Neural cell (in vitro differentiated cells): ENCODE results near the gene GPR89A.

Experiments
- CTCF ChIP-seq: fragments of 450-650 bp; IDR thresholded peaks from 2 replicates; pipeline ENCODE4 v1.5.1; 2014; ENCODE audit warnings: antibody characterized with exemption, mild to moderate bottlenecking, moderate library complexity; ENCODE audit not compliant: poor library complexity, severe bottlenecking
- EZH2 ChIP-seq: fragments of 200-600, 300-800 bp; shearing (Covaris generic), sonication (generic); IDR thresholded peaks from 2 replicates; pipeline ENCODE4 v1.6.1; 2014; ENCODE audit warnings: antibody characterized with exemption, low read length, borderline replicate concordance, mild to moderate bottlenecking; ENCODE audit not compliant: insufficient read depth, poor library complexity, severe bottlenecking
- POLR2AphosphoS5 ChIP-seq: IDR thresholded peaks from 2 replicates; pipeline ENCODE4 v1.6.1; 2012

- TF ChIP-seq EZH2 (no peak), CTCF (no peak), POLR2AphosphoS5 (no peak)
Measured at GRCh38 chr1:145710291-145711027, 102.7 kb downstream of the GPR89A start.
